Loucy (cell line): ENCODE measurements around the gene SLC6A11.

Source experiments
- CTCF ChIP-seq: fragments of 200-600 bp; sonication (generic); conservative IDR thresholded peaks from 2 replicates; pipeline ENCODE4 v1.5.1; 2014; ENCODE audit warnings: mild to moderate bottlenecking, antibody characterized with exemption, low read length
- EZH2phosphoT487 ChIP-seq: fragments of 200-600 bp; IDR thresholded peaks from 2 replicates; pipeline ENCODE4 v1.6.1; 2018; ENCODE audit warnings: antibody characterized with exemption, mild to moderate bottlenecking, moderate library complexity, borderline replicate concordance

- no peak for TF ChIP-seq CTCF
- no peak for TF ChIP-seq EZH2phosphoT487
Measured at GRCh38 chr3:10970306-10970960, 154.4 kb downstream of the SLC6A11 start.
